ENCODE data around the gene LTBP1.

- TF ChIP-seq POLR2A (IDR thresholded peaks at IDR 0.05; ENCODE audit: insufficient read depth in 1 of 2, low read depth in 2 of 2, low read length in 2 of 2) (no peak), ZNF232 (CRISPR knock-in tag; IDR thresholded peaks at IDR 0.05; ENCODE audit: borderline replicate concordance) (no peak), ZNF274 (CRISPR knock-in tag; IDR thresholded peaks at IDR 0.05) (no peak), MATR3 (CRISPR knock-in tag; IDR thresholded peaks at IDR 0.05) (no peak), ZNF607 (CRISPR knock-in tag; IDR thresholded peaks at IDR 0.05; ENCODE audit: borderline replicate concordance) (no peak), POLR2AphosphoS5 (IDR thresholded peaks at IDR 0.05; ENCODE audit: low read depth, low read length) (no peak), EZH2 (conservative IDR thresholded peaks at IDR 0.05; ENCODE audit: low read depth, low read length) (no peak)
These were observed 109.4 kb downstream of the LTBP1 start for GRCh38 chr2:33056170-33056569.

Measured in HepG2 (cell line).